ENCODE data around the gene ASPSCR1. TPM values are rescaled to one million over a fixed set of nuclear protein-coding genes. Genes with fewer than 3 reads are reported as not detected.

The ASPSCR1 gene
- total and polyA plus RNA-seq, 10 of the 15 experiments (the other 5 are each of a cell fraction or from before 2014, with no cell fraction given), result 1.5 to 48.4 (median 25.4) TPM

DNA sequence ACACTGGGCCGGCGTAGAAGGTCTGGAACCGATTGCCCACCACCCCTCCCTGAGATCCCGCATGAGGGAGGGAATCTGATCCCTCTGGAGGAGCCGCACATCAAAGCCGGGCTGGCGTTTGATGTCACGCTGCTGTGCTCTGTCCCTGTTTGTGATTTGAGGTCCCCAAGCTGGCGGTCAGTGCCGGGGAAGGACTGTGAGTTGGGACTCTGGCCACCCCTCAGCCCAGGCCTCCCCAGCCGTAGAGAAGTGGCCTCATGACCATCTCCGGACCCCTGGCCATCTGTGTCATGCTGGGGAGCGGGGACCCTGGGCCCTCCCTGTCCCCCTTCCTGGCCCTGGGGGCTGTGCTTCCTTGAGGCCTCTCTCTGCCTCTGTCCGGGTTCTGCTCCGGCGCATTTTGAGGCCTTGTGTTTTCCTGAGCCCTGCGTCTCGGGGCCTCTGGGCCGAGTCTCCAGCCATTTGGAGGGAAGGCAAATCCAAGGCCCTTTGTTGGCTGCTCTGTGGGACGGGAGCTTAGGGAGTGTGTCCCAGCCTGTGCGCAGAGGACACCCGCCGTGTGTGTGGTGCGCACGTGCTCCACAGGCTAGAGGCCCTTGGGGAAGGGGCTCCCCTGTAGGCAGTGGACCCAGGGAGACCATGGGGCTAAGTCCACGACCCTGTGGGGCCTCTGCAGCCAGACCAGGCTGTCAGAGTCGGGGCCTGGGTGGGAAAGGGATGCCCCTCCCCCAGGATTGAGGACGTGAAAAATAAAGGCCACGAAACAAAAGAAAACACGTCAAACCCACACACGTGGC, 15.1 kb downstream of the ASPSCR1 start:
- in situ Hi-C loops (cut with MboI) (no loop called here), intact Hi-C loops (cut with micrococcal nuclease; ENCODE audit: unreplicated experiment) (no loop called here)
- WGBS (ENCODE audit: insufficient coverage, insufficient replicate concordance, low lambda C conversion rate, missing lambda C conversion rate), result 89% methylated on average over 31 of the region's 31 CpGs
- no peak for TF ChIP-seq ASH2L (IDR thresholded peaks at IDR 0.05; ENCODE audit: borderline replicate concordance, low read depth)
- TF ChIP-seq, protein P1, sequence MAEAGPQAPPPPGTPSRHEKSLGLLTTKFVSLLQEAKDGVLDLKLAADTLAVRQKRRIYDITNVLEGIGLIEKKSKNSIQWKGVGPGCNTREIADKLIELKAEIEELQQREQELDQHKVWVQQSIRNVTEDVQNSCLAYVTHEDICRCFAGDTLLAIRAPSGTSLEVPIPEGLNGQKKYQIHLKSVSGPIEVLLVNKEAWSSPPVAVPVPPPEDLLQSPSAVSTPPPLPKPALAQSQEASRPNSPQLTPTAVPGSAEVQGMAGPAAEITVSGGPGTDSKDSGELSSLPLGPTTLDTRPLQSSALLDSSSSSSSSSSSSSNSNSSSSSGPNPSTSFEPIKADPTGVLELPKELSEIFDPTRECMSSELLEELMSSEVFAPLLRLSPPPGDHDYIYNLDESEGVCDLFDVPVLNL (IDR thresholded peaks at IDR 0.05; ENCODE audit: low read depth, low read length), result no peak
- no peak for TF ChIP-seq SMAD5 (IDR thresholded peaks at IDR 0.05; ENCODE audit: low read depth)
- TF ChIP-seq SREBF1 (IDR thresholded peaks at IDR 0.05; ENCODE audit: low read length), result no peak
- TF ChIP-seq STAT3 (IDR thresholded peaks at IDR 0.05; ENCODE audit: low read depth, low read length), result no peak
- TF ChIP-seq IKZF1 (conservative IDR thresholded peaks at IDR 0.05), result no peak
- POLR2A ChIA-PET, result no interaction called here
- Histone ChIP-seq H3K4me1 (ENCODE audit: control insufficient read depth, insufficient read depth, low read length) (no peaks in the 10 kb centered on the region), H3K4me2 (ENCODE audit: control insufficient read depth, insufficient read depth) (no peak overlapping the region), H3K9ac (ENCODE audit: control insufficient read depth, insufficient read depth, low read length) (no peak overlapping the region), H2AFZ (ENCODE audit: control insufficient read depth, low read depth, low read length) (no peak overlapping the region), H3K27me3 (replicated peaks in 1 of 2; ENCODE audit: control insufficient read depth in 2 of 2, insufficient read depth in 2 of 2, low read length in 1 of 2) (no peaks in the 10 kb centered on the region), H3K9me3 (replicated peaks; ENCODE audit: control insufficient read depth, insufficient read depth, low read length) (no peaks in the 10 kb centered on the region), H3K36me3 (ENCODE audit: control insufficient read depth in 2 of 2, insufficient read depth in 2 of 2, low read length in 1 of 2) (peaks cover 0 to 3% of the 10 kb centered on the region in 2 experiments; a peak in 3 of 4 replicates), H4K20me1 (ENCODE audit: control insufficient read depth, insufficient read depth) (no peaks in the 10 kb centered on the region), H3K79me2 (ENCODE audit: control insufficient read depth, insufficient read depth, low read length) (no peaks in the 10 kb centered on the region), H3K27ac (ENCODE audit: control insufficient read depth, insufficient read depth) (no peak overlapping the region), H3K4me3 (no peak overlapping the region)
- no TSS peak for BruUV-seq (replicated peaks)
- ATAC-seq, result no peak
- CTCF ChIA-PET, result interaction anchor here (1.0 kb wide), 1 partner anchor 11 kb away, joined by 3 read pairs; no protein-coding TSS in a partner anchor
- RAD21 ChIA-PET (ENCODE audit: unreplicated experiment), result no interaction called here
- FAIRE-seq, result no peak
- SMC1A ChIA-PET (ENCODE audit: uncharacterized antibody, unreplicated experiment), result no interaction called here
- no peak for DNase-seq (ENCODE audit: low read depth, low spot score)
